Loucy (cell line): ENCODE data around the gene CLEC2L.
A peak's percentile ranks its signal among the peaks of the same experiment; 100 is the strongest.

ENCODE experiments used
- H2AFZ ChIP-seq: fragments of 200-600 bp; sonication (generic); 2 replicates; pipeline ENCODE4 v1.6.0; 2016; ENCODE audit warnings: antibody characterized with exemption, mild to moderate bottlenecking, low read length, moderate library complexity
- H3F3A ChIP-seq: fragments of 200-600 bp; 2 replicates; pipeline ENCODE4 v1.6.0; 2016; ENCODE audit warnings: antibody characterized with exemption, low read depth, mild to moderate bottlenecking
- H3K27me3 ChIP-seq: fragments of 200-600 bp; sonication (generic); 2 replicates; pipeline ENCODE4 v1.6.1; 2014; ENCODE audit warnings: low read length, mild to moderate bottlenecking; ENCODE audit not compliant: insufficient read depth, poor library complexity, severe bottlenecking
- H3K36me3 ChIP-seq: fragments of 200-600 bp; sonication (generic); 2 replicates; pipeline ENCODE4 v1.6.1; 2016; ENCODE audit warnings: low read length; ENCODE audit not compliant: insufficient read depth
- H3K4me1 ChIP-seq: fragments of 200-600 bp; sonication (generic); 2 replicates; pipeline ENCODE4 v1.5.1; 2014; ENCODE audit warnings: low read length, mild to moderate bottlenecking; ENCODE audit not compliant: insufficient read depth, poor library complexity, severe bottlenecking
- H3K4me2 ChIP-seq: fragments of 200-600 bp; sonication (generic); 2 replicates; pipeline ENCODE4 v1.6.0; 2014; ENCODE audit warnings: antibody characterized with exemption, low read length, low read depth, mild to moderate bottlenecking; ENCODE audit not compliant: poor library complexity, severe bottlenecking
- H3K4me3 ChIP-seq: fragments of 200-600 bp; sonication (generic); 2 replicates; pipeline ENCODE4 v1.5.1; 2014; ENCODE audit warnings: low read length, mild to moderate bottlenecking, mixed read lengths; ENCODE audit not compliant: poor library complexity, severe bottlenecking
- H3K79me2 ChIP-seq: fragments of 200-600 bp; sonication (generic); 2 replicates; pipeline ENCODE4 v1.6.1; 2014; ENCODE audit warnings: low read length; ENCODE audit not compliant: insufficient read depth
- H3K9ac ChIP-seq: fragments of 200-600 bp; sonication (generic); 2 replicates; pipeline ENCODE4 v1.6.0; 2014; ENCODE audit warnings: mild to moderate bottlenecking, low read depth, low read length, moderate library complexity; ENCODE audit not compliant: poor library complexity, severe bottlenecking
- H3K9me2 ChIP-seq: fragments of 200-600 bp; sonication (generic); replicated peaks from 2 replicates; pipeline ENCODE4 v1.6.1; 2016; ENCODE audit warnings: low read depth, low read length, mixed read lengths
- H3K9me3 ChIP-seq: fragments of 200-600 bp; sonication (generic); 2 replicates; pipeline ENCODE4 v1.6.1; 2014; ENCODE audit warnings: mild to moderate bottlenecking, antibody characterized with exemption, low read length, low read depth; ENCODE audit not compliant: insufficient read depth
- H4K20me1 ChIP-seq: fragments of 200-600 bp; sonication (generic); 2 replicates; pipeline ENCODE4 v1.6.0; 2014; ENCODE audit warnings: antibody characterized with exemption, low read length, mild to moderate bottlenecking; ENCODE audit not compliant: insufficient read depth, poor library complexity, severe bottlenecking
- CTCF ChIP-seq: fragments of 200-600 bp; sonication (generic); conservative IDR thresholded peaks from 2 replicates; pipeline ENCODE4 v1.5.1; 2014; ENCODE audit warnings: mild to moderate bottlenecking, antibody characterized with exemption, low read length
- EZH2phosphoT487 ChIP-seq: fragments of 200-600 bp; IDR thresholded peaks from 2 replicates; pipeline ENCODE4 v1.6.1; 2018; ENCODE audit warnings: antibody characterized with exemption, mild to moderate bottlenecking, moderate library complexity, borderline replicate concordance

Gene CLEC2L

GRCh38 chr7:139525750-139526149, 2.3 kb downstream of the CLEC2L start:
- Histone ChIP-seq H3K27me3 (no peaks in the 10 kb centered on the region), H3K9me3 (no peaks in the 10 kb centered on the region), H3K4me1 (peaks cover 31% of the 10 kb centered on the region), H3K4me2 (no peak overlapping the region), H2AFZ (peak overlapping the region; percentile 21; the same call in 1 of the 2 replicates), H3K9me2 (no peaks in the 10 kb centered on the region), H4K20me1 (no peaks in the 10 kb centered on the region), H3K9ac (no peak overlapping the region), H3K79me2 (no peaks in the 10 kb centered on the region), H3K36me3 (no peaks in the 10 kb centered on the region), H3K4me3 (no peak overlapping the region), H3F3A (no peaks in the 10 kb centered on the region)
- TF ChIP-seq EZH2phosphoT487 (no peak), CTCF (no peak)

GRCh38 chr7:139526578-139527544, 3.4 kb downstream of the CLEC2L start:
- TF ChIP-seq EZH2phosphoT487: no peak
- TF ChIP-seq CTCF: no peak
- Histone ChIP-seq H4K20me1 (no peaks in the 10 kb centered on the region), H3K9me2 (no peaks in the 10 kb centered on the region), H3F3A (no peaks in the 10 kb centered on the region), H3K27me3 (no peaks in the 10 kb centered on the region), H3K9ac (no peak overlapping the region), H3K4me1 (peaks cover 31% of the 10 kb centered on the region), H3K36me3 (no peaks in the 10 kb centered on the region), H3K4me3 (no peak overlapping the region), H3K9me3 (no peaks in the 10 kb centered on the region), H2AFZ (no peak overlapping the region), H3K4me2 (peak overlapping the region; percentile 16), H3K79me2 (no peaks in the 10 kb centered on the region)

GRCh38 chr7:139531094-139531493, 7.6 kb downstream of the CLEC2L start:
- Histone ChIP-seq H3F3A (no peaks in the 10 kb centered on the region), H3K4me1 (peaks cover 20% of the 10 kb centered on the region), H4K20me1 (no peaks in the 10 kb centered on the region), H2AFZ (no peak overlapping the region), H3K27me3 (no peaks in the 10 kb centered on the region), H3K9me2 (no peaks in the 10 kb centered on the region), H3K79me2 (no peaks in the 10 kb centered on the region), H3K4me2 (no peak overlapping the region), H3K9ac (no peak overlapping the region), H3K9me3 (no peaks in the 10 kb centered on the region), H3K36me3 (no peaks in the 10 kb centered on the region), H3K4me3 (no peak overlapping the region)
- TF ChIP-seq EZH2phosphoT487: no peak
- no peak for TF ChIP-seq CTCF
